ENCODE data around the gene POC5. TPM values are rescaled to one million over a fixed set of nuclear protein-coding genes. Genes with fewer than 3 reads are reported as not detected.
"Not testable (repeated sequence)": the region's sequence is repeated elsewhere in the genome, so short reads cannot be mapped to it uniquely, and the experiment has no call there.

Gene POC5
- polyA plus RNA-seq: 1 to 10 TPM; 3.5 to 6.7 (median 3.7) TPM

GRCh38 chr5:75717082-75717922 lies at the start of gene POC5:
Gene POC5, minus strand, starts transcription at chr5:75717437. Its CDS starts 4,500 bp downstream, at chr5:75712937.
- H3K27ac ChIP-seq (ENCODE audit: low read depth, low read length): peak within 1 kb of the TSS; percentile 7
- 9 to 11% (median 9%) methylated on average over 51 of the region's 51 CpGs for WGBS, 3 donors

- H3K27ac ChIP-seq (ENCODE audit: low read depth, low read length): no peak overlapping the region
- 80 to 86% (median 81%) methylated on average over 5 of the region's 5 CpGs for WGBS, 3 donors
Observed at GRCh38 chr5:75758116-75758515, 40.9 kb upstream of the POC5 start.

- no peak overlapping the region for H3K27ac ChIP-seq (ENCODE audit: low read depth, low read length)
Observed at GRCh38 chr5:75756981-75757380, 39.7 kb upstream of the POC5 start.

GRCh38 chr5:75756211-75756610 lies 39.0 kb upstream of the POC5 start:
- no peak overlapping the region for H3K27ac ChIP-seq (ENCODE audit: low read depth, low read length)
- WGBS, 3 donors: 25 to 30% (median 26%) methylated on average over 2 of the region's 2 CpGs

- 81 to 92% (median 90%) methylated on average over 4 of the region's 4 CpGs for WGBS, 3 donors
- no peak overlapping the region for H3K27ac ChIP-seq (ENCODE audit: low read depth, low read length)
Observed at GRCh38 chr5:75753182-75753581, 35.9 kb upstream of the POC5 start.

GRCh38 chr5:75744355-75744754 lies 27.1 kb upstream of the POC5 start:
- H3K27ac ChIP-seq (ENCODE audit: low read depth, low read length): no peak overlapping the region
- 84 to 94% (median 91%) methylated on average over 3 of the region's 3 CpGs for WGBS, 3 donors

- no peak overlapping the region for H3K27ac ChIP-seq (ENCODE audit: low read depth, low read length)
- WGBS, 3 donors: 79 to 85% (median 84%) methylated on average over 8 of the region's 8 CpGs
Observed at GRCh38 chr5:75736273-75736672, 19.0 kb upstream of the POC5 start.

GRCh38 chr5:75734913-75735789 lies 17.9 kb upstream of the POC5 start:
- H3K27ac ChIP-seq (ENCODE audit: low read depth, low read length): no peak overlapping the region
- WGBS, 3 donors: 24 to 54% (median 49%) methylated on average over 6 of the region's 6 CpGs

- no peak overlapping the region for H3K27ac ChIP-seq (ENCODE audit: low read depth, low read length)
- 95 to 100% (median 96%) methylated on average over 1 of the region's 1 CpG for WGBS, 3 donors
Observed at GRCh38 chr5:75733767-75734166, 16.5 kb upstream of the POC5 start.

- WGBS, 3 donors: 91 to 96% (median 95%) methylated on average over 4 of the region's 4 CpGs
- not testable (repeated sequence) for H3K27ac ChIP-seq (ENCODE audit: low read depth, low read length)
Observed at GRCh38 chr5:75731515-75731914, 14.3 kb upstream of the POC5 start.

- no peak overlapping the region for H3K27ac ChIP-seq (ENCODE audit: low read depth, low read length)
- WGBS, 3 donors: 23 to 74% (median 67%) methylated on average over 3 of the region's 3 CpGs
Observed at GRCh38 chr5:75729321-75729720, 12.1 kb upstream of the POC5 start.

GRCh38 chr5:75727931-75728330 lies 10.7 kb upstream of the POC5 start:
- H3K27ac ChIP-seq (ENCODE audit: low read depth, low read length): no peak overlapping the region
- WGBS, 3 donors: 71 to 78% (median 75%) methylated on average over 2 of the region's 2 CpGs

GRCh38 chr5:75726224-75726623 lies 9.0 kb upstream of the POC5 start:
- H3K27ac ChIP-seq (ENCODE audit: low read depth, low read length): not testable (repeated sequence)

GRCh38 chr5:75723378-75723777 lies 6.1 kb upstream of the POC5 start:
- WGBS, 3 donors: 76 to 90% (median 86%) methylated on average over 1 of the region's 1 CpG
- H3K27ac ChIP-seq (ENCODE audit: low read depth, low read length): no peak overlapping the region

GRCh38 chr5:75721573-75721972 lies 4.3 kb upstream of the POC5 start:
- WGBS, 3 donors: 74 to 92% (median 81%) methylated on average over 1 of the region's 1 CpG
- no peak overlapping the region for H3K27ac ChIP-seq (ENCODE audit: low read depth, low read length)

GRCh38 chr5:75720882-75721281 lies 3.6 kb upstream of the POC5 start:
- 48 to 86% (median 64%) methylated on average over 5 of the region's 5 CpGs for WGBS, 3 donors
- no peak overlapping the region for H3K27ac ChIP-seq (ENCODE audit: low read depth, low read length)

GRCh38 chr5:75716715-75717081 lies 539 bp downstream of the POC5 start:
- H3K27ac ChIP-seq (ENCODE audit: low read depth, low read length): peak overlapping the region; percentile 7
- 1 to 3% (median 2%) methylated on average over 7 of the region's 7 CpGs for WGBS, 3 donors

GRCh38 chr5:75712091-75712490 lies 5.1 kb downstream of the POC5 start:
- WGBS, 3 donors: 89 to 96% (median 96%) methylated on average over 2 of the region's 2 CpGs
- no peak overlapping the region for H3K27ac ChIP-seq (ENCODE audit: low read depth, low read length)

- 93 to 100% (median 97%) methylated on average over 1 of the region's 1 CpG for WGBS, 3 donors
- H3K27ac ChIP-seq (ENCODE audit: low read depth, low read length): no peak overlapping the region
Observed at GRCh38 chr5:75711151-75711550, 6.1 kb downstream of the POC5 start.

Data from adipose tissue (tissue), 3 donors.